IMR-90 (cell line): ENCODE data around the gene FAM120A. TPM values are rescaled to one million over a fixed set of nuclear protein-coding genes. Genes with fewer than 3 reads are reported as not detected.

Source experiments
- ATAC-seq: fragments of 200-7000 bp; cut with Tn5 transposase; 2 replicates; pipeline ENCODE4 v1.9.1; 2020; ENCODE audit warnings: low read depth, mild to moderate bottlenecking, moderate library complexity
- BruUV-seq: library from RNA; stranded (reverse); fragments of 400-500 nt; replicated peaks from 2 replicates; lab custom pipeline; 2021; lab: Mats Ljungman, UMichigan
- CTCF ChIA-PET: fragments of 300-600 bp; formaldehyde crosslinking; extraction: SDS; loops from one replicate; lab custom pipeline; 2021; ENCODE audit warnings: antibody characterized with exemption; lab: Yijun Ruan, JAX
- POLR2A ChIA-PET: fragments of 300-600 bp; sonication (Branson Sonifier 250); formaldehyde crosslinking; loops from one replicate; lab custom pipeline; 2022; ENCODE audit warnings: antibody characterized with exemption; ENCODE audit not compliant: unreplicated experiment; lab: Charles Lee
- DNase-seq: peaks from one replicate; pipeline ENCODE4 v3.0.0; 2013
- H2AFZ ChIP-seq: replicated peaks from 2 replicates; pipeline ENCODE3; 2013; ENCODE audit warnings: low read length, mild to moderate bottlenecking; ENCODE audit not compliant: poor library complexity
- H2AK5ac ChIP-seq: 2 replicates; pipeline ENCODE4 v1.6.1; 2013; ENCODE audit warnings: low read depth, low read length, inconsistent platforms
- H2AK9ac ChIP-seq: replicated peaks from 2 replicates; pipeline ENCODE3; 2013; ENCODE audit warnings: mild to moderate bottlenecking, low read depth, low read length, moderate library complexity; ENCODE audit not compliant: poor library complexity
- H2BK120ac ChIP-seq: 2 replicates; pipeline ENCODE4 v1.6.1; 2013; ENCODE audit warnings: low read depth, low read length, inconsistent platforms
- H2BK15ac ChIP-seq: 3 replicates; pipeline ENCODE4 v1.6.1; 2013; ENCODE audit warnings: low read depth, low read length, inconsistent platforms
- H2BK20ac ChIP-seq: 2 replicates; pipeline ENCODE4 v1.6.1; 2013; ENCODE audit warnings: low read depth, mild to moderate bottlenecking, inconsistent platforms, low read length, moderate library complexity
- H2BK5ac ChIP-seq: 2 replicates; pipeline ENCODE4 v1.6.1; 2013; ENCODE audit warnings: mild to moderate bottlenecking, low read depth, low read length, inconsistent platforms; ENCODE audit not compliant: poor library complexity, severe bottlenecking
- H3K14ac ChIP-seq: replicated peaks from 2 replicates; pipeline ENCODE4 v1.6.1; 2013; ENCODE audit warnings: low read depth, low read length, inconsistent platforms
- H3K18ac ChIP-seq: 2 replicates; pipeline ENCODE4 v1.6.1; 2013; ENCODE audit warnings: low read depth, low read length, control low read depth
- H3K23ac ChIP-seq: 2 replicates; pipeline ENCODE4 v1.6.1; 2013; ENCODE audit warnings: low read depth, low read length, inconsistent platforms
- H3K27ac ChIP-seq: 2 replicates; pipeline ENCODE4 v1.5.1; 2013; ENCODE audit warnings: mild to moderate bottlenecking, control low read depth, low read length; ENCODE audit not compliant: insufficient read depth
- H3K27me3 ChIP-seq: 2 replicates; pipeline ENCODE4 v1.6.1; 2013; ENCODE audit warnings: low read length; ENCODE audit not compliant: control insufficient read depth, insufficient read depth
- H3K36me3 ChIP-seq: 2 replicates; pipeline ENCODE4 v1.6.1; 2013; ENCODE audit warnings: low read length, mixed read lengths; ENCODE audit not compliant: control insufficient read depth, insufficient read depth
- H3K4ac ChIP-seq: 2 replicates; pipeline ENCODE4 v1.6.1; 2013; ENCODE audit warnings: low read depth, low read length, inconsistent platforms
- H3K4me1 ChIP-seq: 2 replicates; pipeline ENCODE4 v1.6.1; 2013; ENCODE audit warnings: low read length, mixed read lengths; ENCODE audit not compliant: control insufficient read depth, insufficient read depth
- H3K4me2 ChIP-seq: 2 replicates; pipeline ENCODE4 v1.6.1; 2013; ENCODE audit warnings: low read depth, mild to moderate bottlenecking, control low read depth, low read length, moderate library complexity
- H3K4me3 ChIP-seq: 2 replicates; pipeline ENCODE4 v1.5.1; 2013; ENCODE audit warnings: low read depth, mild to moderate bottlenecking, control low read depth, low read length, moderate library complexity; ENCODE audit not compliant: insufficient read depth
- H3K56ac ChIP-seq: 2 replicates; pipeline ENCODE4 v1.6.1; 2013; ENCODE audit warnings: low read length, inconsistent platforms; ENCODE audit not compliant: insufficient read depth; ENCODE audit errors: extremely low read depth
- H3K79me1 ChIP-seq, 2 experiments: 2 replicates each; pipeline ENCODE4 v1.6.1; 2013; ENCODE audit warnings: low read length in 2 of 2, inconsistent platforms in 1 of 2, low read depth in 1 of 2
- H3K9ac ChIP-seq: 2 replicates; pipeline ENCODE4 v1.6.1; 2013; ENCODE audit warnings: low read depth, low read length, control low read depth
- H3K9me1 ChIP-seq: 2 replicates; pipeline ENCODE4 v1.6.1; 2013; ENCODE audit warnings: low read length, inconsistent platforms; ENCODE audit not compliant: insufficient read depth
- H3K9me3 ChIP-seq: 2 replicates; pipeline ENCODE4 v1.6.1; 2013; ENCODE audit warnings: low read length; ENCODE audit not compliant: control insufficient read depth, insufficient read depth
- H4K20me1 ChIP-seq: 2 replicates; pipeline ENCODE4 v1.6.1; 2013; ENCODE audit warnings: low read length, inconsistent platforms; ENCODE audit not compliant: insufficient read depth
- H4K5ac ChIP-seq: 2 replicates; pipeline ENCODE4 v1.6.1; 2013; ENCODE audit warnings: mild to moderate bottlenecking, low read depth, low read length, control low read depth
- H4K8ac ChIP-seq, 2 experiments: 2 replicates each; pipeline ENCODE4 v1.6.1; 2013; ENCODE audit warnings: low read depth in 2 of 2, low read length in 2 of 2, control low read depth in 1 of 2, inconsistent platforms in 1 of 2
- H4K91ac ChIP-seq: 2 replicates; pipeline ENCODE4 v1.6.1; 2013; ENCODE audit warnings: low read depth, low read length, inconsistent platforms; ENCODE audit not compliant: insufficient read depth
- BHLHE40 ChIP-seq: fragments of 150-350 bp; IDR thresholded peaks from 2 replicates; pipeline ENCODE4 v1.6.1; 2016; ENCODE audit warnings: mild to moderate bottlenecking, low read depth, low read length
- CEBPB ChIP-seq: IDR thresholded peaks from 2 replicates; pipeline ENCODE4 v1.6.1; 2012; ENCODE audit warnings: low read depth, low read length, improper control_type of control experiment
- CHD1 ChIP-seq: IDR thresholded peaks from 2 replicates; pipeline ENCODE4 v1.6.1; 2012; ENCODE audit warnings: low read depth, low read length, improper control_type of control experiment
- FOS ChIP-seq: fragments of 150-350 bp; IDR thresholded peaks from 2 replicates; pipeline ENCODE4 v1.6.1; 2016; ENCODE audit warnings: low read depth, low read length
- MAFK ChIP-seq: IDR thresholded peaks from 2 replicates; pipeline ENCODE4 v1.6.1; 2012; ENCODE audit warnings: low read depth, low read length, improper control_type of control experiment
- MAZ ChIP-seq: IDR thresholded peaks from 2 replicates; pipeline ENCODE4 v1.6.1; 2012; ENCODE audit warnings: low read depth, mild to moderate bottlenecking, low read length, improper control_type of control experiment, moderate library complexity, borderline replicate concordance
- NFE2L2 ChIP-seq: fragments of 150-350 bp; IDR thresholded peaks from 2 replicates; pipeline ENCODE4 v1.6.1; 2016; ENCODE audit warnings: low read depth, mild to moderate bottlenecking, low read length
- RCOR1 ChIP-seq: IDR thresholded peaks from 2 replicates; pipeline ENCODE4 v1.6.1; 2012; ENCODE audit warnings: mild to moderate bottlenecking, low read length, improper control_type of control experiment; ENCODE audit not compliant: insufficient replicate concordance
- SMC3 ChIP-seq: fragments of 150-350 bp; IDR thresholded peaks from 2 replicates; pipeline ENCODE4 v1.6.1; 2016; ENCODE audit warnings: low read depth, mild to moderate bottlenecking, antibody characterized with exemption, low read length, moderate library complexity
- WGBS, 2 experiments: methylation state at CpG; one replicate each; pipeline versions ENCODE4 v1.1.5 to v1.1.7; 2013; ENCODE audit warnings: missing lambda C conversion rate in 2 of 2; ENCODE audit not compliant: insufficient read length in 1 of 2; ENCODE audit errors: extremely low coverage in 2 of 2; 5-methylcytosine and 5-hydroxymethylcytosine counted together
- dilution Hi-C: fragments of 300-500 bp; cut with HindIII; formaldehyde crosslinking; loops from one replicate; pipeline ENCODE4 v1.14.3; 2018; ENCODE audit warnings: low sequenced_read_pairs; ENCODE audit not compliant: unreplicated experiment
- in situ Hi-C: fragments of 300-500 bp; cut with MboI; formaldehyde crosslinking; loops from 3 replicates; pipeline ENCODE4 v1.14.3; 2019; ENCODE audit warnings: low sequenced_read_pairs, inconsistent platforms, mixed read lengths
- intact Hi-C: fragments of 100-400 bp; cut with micrococcal nuclease; formaldehyde crosslinking; loops from 2 replicates; pipeline ENCODE4 v1.10.0; 2022
- polyA plus RNA-seq, 3 experiments: library from polyadenylated mRNA; depleted of rRNA; stranded (reverse); fragments of >200 nt; gene quantifications; 2 replicates each; pipeline ENCODE4 v1.2.3, GENCODE V29; 2012; ENCODE audit warnings: low replicate concordance in 1 of 3
- total RNA-seq: library from RNA; depleted of rRNA; stranded (reverse); fragments of >200 nt; gene quantifications from 2 replicates; pipeline ENCODE4 v1.2.3, GENCODE V29; 2012
- TF ChIP-seq, protein P1 (sequence below): conservative IDR thresholded peaks from 2 replicates; pipeline ENCODE4 v1.5.1; 2012; ENCODE audit warnings: mild to moderate bottlenecking, low read depth, low read length, improper control_type of control experiment
- TF ChIP-seq, protein P2 (sequence below): fragments of 150-350 bp; IDR thresholded peaks from 2 replicates; pipeline ENCODE4 v1.6.1; 2016; ENCODE audit warnings: low read depth, mild to moderate bottlenecking, low read length, moderate library complexity, borderline replicate concordance
- TF ChIP-seq, protein P3 (sequence below): fragments of 150-350 bp; IDR thresholded peaks from 2 replicates; pipeline ENCODE4 v1.6.1; 2017; ENCODE audit warnings: mild to moderate bottlenecking, antibody characterized with exemption, low read length, low read depth

The FAM120A gene
- total and polyA plus RNA-seq, 2 of the 4 experiments (the other 2 are of a cell fraction), result 61.6 to 75.1 TPM

DNA sequence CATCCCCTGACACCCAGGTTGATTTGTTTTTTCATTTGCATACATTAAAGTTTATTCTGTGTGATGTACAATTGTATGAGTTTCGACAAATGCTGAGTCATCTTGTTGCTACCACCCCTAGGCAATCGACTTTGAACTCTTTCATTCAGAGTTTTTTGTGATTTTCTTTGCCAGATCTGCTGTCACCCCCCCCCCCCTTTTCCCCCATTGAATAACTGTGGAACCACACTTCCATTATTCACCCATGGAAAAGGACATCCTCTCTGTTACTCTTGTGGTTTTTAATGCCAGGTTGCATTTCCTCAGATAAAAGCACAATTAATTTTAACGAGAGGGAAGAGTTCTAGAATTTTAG lies 15.6 kb downstream of the FAM120A start:
- ChIA-PET CTCF (no interaction called here), POLR2A (no interaction called here)
- Histone ChIP-seq H2BK20ac (no peak overlapping the region), H3K27me3 (no peaks in the 10 kb centered on the region), H3K27ac (no peak overlapping the region), H2AK5ac (no peak overlapping the region), H4K8ac (no peak overlapping the region), H3K9ac (no peak overlapping the region), H3K4me1 (peaks cover 17% of the 10 kb centered on the region), H2AK9ac (no peak overlapping the region), H3K14ac (no peak overlapping the region; the same call in 1 of the 2 replicates), H3K23ac (no peak overlapping the region), H3K56ac (no peak overlapping the region), H4K91ac (no peak overlapping the region), H2AFZ (no peak overlapping the region), H3K9me3 (no peaks in the 10 kb centered on the region), H4K20me1 (peaks cover 73% of the 10 kb centered on the region), H3K4me3 (no peak overlapping the region), H3K4me2 (no peak overlapping the region), H2BK120ac (no peak overlapping the region), H2BK5ac (no peak overlapping the region), H3K4ac (no peak overlapping the region), H3K18ac (no peak overlapping the region), H4K5ac (peak overlapping the region; percentile 42; the same call in 1 of the 2 replicates), H3K36me3 (peaks cover 2% of the 10 kb centered on the region; the same call in 1 of the 2 replicates), H3K9me1 (peaks cover 22% of the 10 kb centered on the region), H3K79me1 (peaks cover 21 to 65% of the 10 kb centered on the region in 2 experiments), H2BK15ac (no peak overlapping the region)
- TF ChIP-seq, protein P1, sequence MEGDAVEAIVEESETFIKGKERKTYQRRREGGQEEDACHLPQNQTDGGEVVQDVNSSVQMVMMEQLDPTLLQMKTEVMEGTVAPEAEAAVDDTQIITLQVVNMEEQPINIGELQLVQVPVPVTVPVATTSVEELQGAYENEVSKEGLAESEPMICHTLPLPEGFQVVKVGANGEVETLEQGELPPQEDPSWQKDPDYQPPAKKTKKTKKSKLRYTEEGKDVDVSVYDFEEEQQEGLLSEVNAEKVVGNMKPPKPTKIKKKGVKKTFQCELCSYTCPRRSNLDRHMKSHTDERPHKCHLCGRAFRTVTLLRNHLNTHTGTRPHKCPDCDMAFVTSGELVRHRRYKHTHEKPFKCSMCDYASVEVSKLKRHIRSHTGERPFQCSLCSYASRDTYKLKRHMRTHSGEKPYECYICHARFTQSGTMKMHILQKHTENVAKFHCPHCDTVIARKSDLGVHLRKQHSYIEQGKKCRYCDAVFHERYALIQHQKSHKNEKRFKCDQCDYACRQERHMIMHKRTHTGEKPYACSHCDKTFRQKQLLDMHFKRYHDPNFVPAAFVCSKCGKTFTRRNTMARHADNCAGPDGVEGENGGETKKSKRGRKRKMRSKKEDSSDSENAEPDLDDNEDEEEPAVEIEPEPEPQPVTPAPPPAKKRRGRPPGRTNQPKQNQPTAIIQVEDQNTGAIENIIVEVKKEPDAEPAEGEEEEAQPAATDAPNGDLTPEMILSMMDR, result no peak
- TF ChIP-seq CEBPB, result no peak
- no peak for TF ChIP-seq FOS
- TF ChIP-seq CHD1, result no peak
- TF ChIP-seq SMC3, result no peak
- TF ChIP-seq BHLHE40, result no peak
- TF ChIP-seq MAFK, result peak; percentile 93
- TF ChIP-seq NFE2L2, result peak; percentile 96
- TF ChIP-seq, protein P2, sequence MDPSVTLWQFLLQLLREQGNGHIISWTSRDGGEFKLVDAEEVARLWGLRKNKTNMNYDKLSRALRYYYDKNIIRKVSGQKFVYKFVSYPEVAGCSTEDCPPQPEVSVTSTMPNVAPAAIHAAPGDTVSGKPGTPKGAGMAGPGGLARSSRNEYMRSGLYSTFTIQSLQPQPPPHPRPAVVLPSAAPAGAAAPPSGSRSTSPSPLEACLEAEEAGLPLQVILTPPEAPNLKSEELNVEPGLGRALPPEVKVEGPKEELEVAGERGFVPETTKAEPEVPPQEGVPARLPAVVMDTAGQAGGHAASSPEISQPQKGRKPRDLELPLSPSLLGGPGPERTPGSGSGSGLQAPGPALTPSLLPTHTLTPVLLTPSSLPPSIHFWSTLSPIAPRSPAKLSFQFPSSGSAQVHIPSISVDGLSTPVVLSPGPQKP, result no peak
- TF ChIP-seq MAZ, result no peak
- TF ChIP-seq, protein P3, sequence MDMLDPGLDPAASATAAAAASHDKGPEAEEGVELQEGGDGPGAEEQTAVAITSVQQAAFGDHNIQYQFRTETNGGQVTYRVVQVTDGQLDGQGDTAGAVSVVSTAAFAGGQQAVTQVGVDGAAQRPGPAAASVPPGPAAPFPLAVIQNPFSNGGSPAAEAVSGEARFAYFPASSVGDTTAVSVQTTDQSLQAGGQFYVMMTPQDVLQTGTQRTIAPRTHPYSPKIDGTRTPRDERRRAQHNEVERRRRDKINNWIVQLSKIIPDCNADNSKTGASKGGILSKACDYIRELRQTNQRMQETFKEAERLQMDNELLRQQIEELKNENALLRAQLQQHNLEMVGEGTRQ, result no peak
- no peak for TF ChIP-seq RCOR1
- in situ Hi-C loops, result loop anchor here (25.0 kb wide), 1 partner anchor 695 kb away; no protein-coding TSS in a partner anchor
- ATAC-seq (no peak), DNase-seq (no peak)
- BruUV-seq, result no TSS peak
- no CpG with 5 or more reads among the region's 3 CpGs for WGBS, 2 experiments
- dilution Hi-C loops, result loop anchor here (10.0 kb wide), 1 partner anchor 98 kb away; no protein-coding TSS in a partner anchor
- intact Hi-C loops, result no loop called here
